Gastrocnemius medialis (tissue), 4 donors: ENCODE data around the gene CLEC6A.

Experiments
- POLR2A ChIP-seq, 2 donors: fragments of 450-650 bp; IDR thresholded peaks; one replicate each; pipeline ENCODE4 v1.6.1; 2017; ENCODE audit warnings: antibody characterized with exemption in 2 of 2, mild to moderate bottlenecking in 2 of 2, moderate library complexity in 2 of 2
- TF ChIP-seq, protein P1 (sequence below), 5 experiments: fragments of 450-650 bp in 3 of 5; fragments of 200-600 bp in 2 of 5; sonication (generic) in 2 of 5; IDR thresholded peaks in 4 of 5; conservative IDR thresholded peaks in 1 of 5; 1 replicate in 4 of 5; 2 replicates in 1 of 5; pipeline ENCODE4 v1.5.1; 2016 to 2019; ENCODE audit warnings: antibody characterized with exemption in 5 of 5, mild to moderate bottlenecking in 3 of 5, moderate library complexity in 3 of 5

DNA sequence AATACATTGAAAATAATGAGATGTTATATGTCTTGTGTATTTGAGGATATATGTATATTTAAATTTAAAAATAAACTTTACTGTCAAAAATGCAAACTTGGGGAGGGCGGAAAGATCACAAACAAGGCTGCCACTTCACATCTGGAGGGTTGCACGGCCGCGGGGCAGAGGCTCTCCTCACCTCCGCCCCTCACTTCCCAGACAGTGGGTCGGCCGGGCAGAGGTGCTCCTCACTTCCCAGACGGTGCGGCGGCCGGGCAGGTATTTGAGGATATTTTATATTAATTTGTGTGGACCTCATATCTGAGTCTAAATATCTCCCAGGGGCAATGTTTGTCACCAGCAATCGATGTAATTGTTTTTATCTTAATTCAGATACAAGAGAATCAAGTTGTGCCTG is 3.7 kb upstream of the CLEC6A start:
- TF ChIP-seq, protein P1, sequence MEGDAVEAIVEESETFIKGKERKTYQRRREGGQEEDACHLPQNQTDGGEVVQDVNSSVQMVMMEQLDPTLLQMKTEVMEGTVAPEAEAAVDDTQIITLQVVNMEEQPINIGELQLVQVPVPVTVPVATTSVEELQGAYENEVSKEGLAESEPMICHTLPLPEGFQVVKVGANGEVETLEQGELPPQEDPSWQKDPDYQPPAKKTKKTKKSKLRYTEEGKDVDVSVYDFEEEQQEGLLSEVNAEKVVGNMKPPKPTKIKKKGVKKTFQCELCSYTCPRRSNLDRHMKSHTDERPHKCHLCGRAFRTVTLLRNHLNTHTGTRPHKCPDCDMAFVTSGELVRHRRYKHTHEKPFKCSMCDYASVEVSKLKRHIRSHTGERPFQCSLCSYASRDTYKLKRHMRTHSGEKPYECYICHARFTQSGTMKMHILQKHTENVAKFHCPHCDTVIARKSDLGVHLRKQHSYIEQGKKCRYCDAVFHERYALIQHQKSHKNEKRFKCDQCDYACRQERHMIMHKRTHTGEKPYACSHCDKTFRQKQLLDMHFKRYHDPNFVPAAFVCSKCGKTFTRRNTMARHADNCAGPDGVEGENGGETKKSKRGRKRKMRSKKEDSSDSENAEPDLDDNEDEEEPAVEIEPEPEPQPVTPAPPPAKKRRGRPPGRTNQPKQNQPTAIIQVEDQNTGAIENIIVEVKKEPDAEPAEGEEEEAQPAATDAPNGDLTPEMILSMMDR (IDR thresholded peaks at IDR 0.05 in 4 of 5, conservative IDR thresholded peaks at IDR 0.05 in 1 of 5) = no peak
- TF ChIP-seq POLR2A (IDR thresholded peaks at IDR 0.05) = no peak
